Renal cortex interstitium (tissue), 15 donors: ENCODE results near the gene METAP1. TPM values are rescaled to one million over a fixed set of nuclear protein-coding genes. Genes with fewer than 3 reads are reported as not detected.

Source experiments
- DNase-seq, 11 donors: peaks; one replicate each; pipeline ENCODE4 v3.0.0-alpha.2; 2013; ENCODE audit warnings: low read depth in 9 of 11, low spot score in 4 of 11; ENCODE audit errors: extremely low read depth in 1 of 11
- long read RNA-seq, 16 experiments: transcript quantifications; one replicate each; lab custom pipeline, GENCODE V29; 2026
- polyA plus RNA-seq, 3 donors: library from polyadenylated mRNA; unstranded; fragments of 120-200 nt; gene quantifications; one replicate each; pipeline ENCODE4 v1.2.1, GENCODE V29; 2013; ENCODE audit not compliant: insufficient read length in 3 of 3

METAP1 gene
- 10 to 100 TPM; 62.3 to 84.1 (median 70.4) TPM for polyA plus RNA-seq
- long read RNA-seq, donor 1, transcript METAP1-201 (11 exons, 2,791 nt) = major isoform, 9 of 35 reads
- long read RNA-seq, donor 1, partial matches to known transcripts = 26 of 35 reads
- long read RNA-seq, donor 1, other reads (novel, unspliced or antisense) = 0 of 35 reads
- long read RNA-seq, donor 2, transcript METAP1-201 (11 exons, 2,791 nt) = major isoform, 10 of 10 reads
- long read RNA-seq, donor 2, partial matches to known transcripts = 0 of 10 reads
- long read RNA-seq, donor 2, other reads (novel, unspliced or antisense) = 0 of 10 reads
- long read RNA-seq, donor 3, transcript METAP1-201 (11 exons, 2,791 nt) = major isoform, 18 of 18 reads
- long read RNA-seq, donor 3, partial matches to known transcripts = 0 of 18 reads
- long read RNA-seq, donor 3, other reads (novel, unspliced or antisense) = 0 of 18 reads
- long read RNA-seq, donor 4, transcript METAP1-201 (11 exons, 2,791 nt) = major isoform, 11 of 439 reads
- long read RNA-seq, donor 4, partial matches to known transcripts = 299 of 439 reads
- long read RNA-seq, donor 4, other reads (novel, unspliced or antisense) = 129 of 439 reads
- long read RNA-seq, donor 5 = 0 reads
- long read RNA-seq, donor 6, transcript METAP1-201 (11 exons, 2,791 nt) = major isoform, 11 of 11 reads
- long read RNA-seq, donor 6, partial matches to known transcripts = 0 of 11 reads
- long read RNA-seq, donor 6, other reads (novel, unspliced or antisense) = 0 of 11 reads
- long read RNA-seq, donor 7, transcript METAP1-201 (11 exons, 2,791 nt) = major isoform, 15 of 15 reads
- long read RNA-seq, donor 7, partial matches to known transcripts = 0 of 15 reads
- long read RNA-seq, donor 7, other reads (novel, unspliced or antisense) = 0 of 15 reads
- long read RNA-seq, donor 8 = 0 reads
- long read RNA-seq, donor 9, transcript METAP1-201 (11 exons, 2,791 nt) = major isoform, 15 of 253 reads
- long read RNA-seq, donor 9, partial matches to known transcripts = 174 of 253 reads
- long read RNA-seq, donor 9, other reads (novel, unspliced or antisense) = 64 of 253 reads
- long read RNA-seq, donor 10, transcript METAP1-201 (11 exons, 2,791 nt) = major isoform, 10 of 17 reads
- long read RNA-seq, donor 10, partial matches to known transcripts = 7 of 17 reads
- long read RNA-seq, donor 10, other reads (novel, unspliced or antisense) = 0 of 17 reads
- long read RNA-seq, donor 11, transcript METAP1-201 (11 exons, 2,791 nt) = major isoform, 14 of 264 reads
- long read RNA-seq, donor 11, partial matches to known transcripts = 153 of 264 reads
- long read RNA-seq, donor 11, other reads (novel, unspliced or antisense) = 97 of 264 reads
- long read RNA-seq, donor 12, transcript METAP1-201 (11 exons, 2,791 nt) = major isoform, 7 of 7 reads
- long read RNA-seq, donor 12, partial matches to known transcripts = 0 of 7 reads
- long read RNA-seq, donor 12, other reads (novel, unspliced or antisense) = 0 of 7 reads
- long read RNA-seq, donor 13 = 0 reads
- long read RNA-seq, donor 14, transcript METAP1-201 (11 exons, 2,791 nt) = major isoform, 11 of 312 reads
- long read RNA-seq, donor 14, partial matches to known transcripts = 222 of 312 reads
- long read RNA-seq, donor 14, other reads (novel, unspliced or antisense) = 78 of 312 reads
- long read RNA-seq, donor 15, partial matches to known transcripts = 0 of 2 reads
- long read RNA-seq, donor 15, other reads (novel, unspliced or antisense) = 0 of 2 reads
- long read RNA-seq, donor 16, transcript METAP1-201 (11 exons, 2,791 nt) = major isoform, 35 of 884 reads
- long read RNA-seq, donor 16, partial matches to known transcripts = 844 of 884 reads
- long read RNA-seq, donor 16, other reads (novel, unspliced or antisense) = 5 of 884 reads

DNA sequence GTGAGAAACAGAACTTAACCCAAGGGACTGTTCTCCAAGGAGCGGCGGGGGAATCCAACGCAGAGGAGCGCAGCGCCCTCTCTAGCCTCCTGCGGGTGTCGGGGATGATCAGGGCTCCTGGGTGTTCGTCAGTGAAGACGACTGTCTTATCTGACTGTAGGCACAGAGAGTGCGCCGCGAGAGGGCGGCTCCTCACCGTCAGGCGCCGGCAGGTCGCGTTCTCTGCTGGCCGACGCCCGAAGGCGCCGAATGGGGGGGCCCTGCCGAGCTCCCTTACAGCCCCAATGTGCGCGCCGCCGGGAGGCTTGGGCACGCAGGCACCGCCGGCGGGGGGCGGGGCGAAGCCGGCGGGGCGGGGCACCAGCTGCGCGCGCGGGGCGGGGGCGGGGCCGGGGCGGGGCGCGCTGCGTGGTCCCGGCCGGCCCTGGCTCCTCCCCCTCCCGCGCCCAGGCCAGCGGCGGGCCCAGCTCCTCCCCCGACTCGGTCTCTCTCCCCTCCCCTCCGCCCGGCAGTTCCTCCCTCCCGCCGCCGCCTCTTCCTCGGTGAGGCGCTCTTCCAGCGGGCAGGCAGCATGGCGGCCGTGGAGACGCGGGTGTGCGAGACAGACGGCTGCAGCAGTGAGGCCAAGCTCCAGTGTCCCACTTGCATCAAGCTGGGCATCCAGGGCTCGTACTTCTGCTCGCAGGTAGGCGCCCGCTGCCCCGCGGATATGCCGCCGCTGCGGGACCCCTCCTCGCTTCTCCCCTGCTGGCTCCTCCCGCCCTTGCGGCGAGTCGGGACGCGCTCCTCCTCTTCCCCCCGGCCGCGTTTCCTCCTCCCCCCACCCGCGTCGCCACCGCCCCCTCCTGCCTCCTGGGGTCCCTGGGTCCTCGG is at the start of gene METAP1:
Gene METAP1 (plus strand): TSS at position 539 of the 873 bp plus-strand sequence. CDS start 33 bp downstream, at position 572.
- peak; percentile 74 to 90 (median 86) for DNase-seq

- DNase-seq = no peak
These were observed 49.2 kb upstream of the METAP1 start for GRCh38 chr4:98946359-98946758.

DNA sequence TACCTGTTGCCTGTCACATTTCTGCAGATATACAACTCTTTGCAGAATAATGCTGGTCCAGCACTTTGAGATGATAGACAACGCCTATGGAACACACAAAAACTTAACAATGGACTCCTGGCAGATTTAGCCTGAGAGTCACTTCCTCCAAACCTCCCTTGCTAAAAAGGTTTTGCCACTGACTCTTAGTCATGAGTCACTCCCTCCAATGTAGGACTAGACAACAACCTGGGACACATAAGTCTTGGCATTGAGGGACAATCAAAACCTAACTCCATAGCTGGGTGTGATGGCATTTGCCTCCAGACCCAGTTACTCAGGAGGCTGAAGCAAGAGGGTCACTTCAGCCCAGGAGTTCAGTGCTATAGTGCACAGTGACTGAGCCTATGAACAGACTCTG is 44.6 kb upstream of the METAP1 start:
- DNase-seq = no peak

DNA sequence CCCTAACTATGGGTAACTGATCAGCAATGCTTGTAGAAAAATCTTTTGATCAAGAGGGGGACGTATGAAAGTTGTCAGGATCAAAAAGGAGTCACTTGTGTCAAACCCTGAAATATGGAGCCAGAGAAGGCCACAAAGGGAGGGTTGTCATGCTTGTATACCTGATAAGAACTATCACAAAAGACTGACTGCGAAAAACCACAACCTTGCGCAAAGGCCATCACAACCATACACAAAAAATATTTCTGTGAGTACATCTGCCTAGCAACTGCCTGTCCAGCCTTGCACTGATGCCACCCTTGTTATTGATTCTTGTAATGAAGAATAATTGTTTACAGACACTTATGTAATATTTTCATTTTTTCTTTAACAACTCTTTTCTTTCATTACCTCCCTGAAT is 43.8 kb upstream of the METAP1 start:
- DNase-seq = no peak

DNA sequence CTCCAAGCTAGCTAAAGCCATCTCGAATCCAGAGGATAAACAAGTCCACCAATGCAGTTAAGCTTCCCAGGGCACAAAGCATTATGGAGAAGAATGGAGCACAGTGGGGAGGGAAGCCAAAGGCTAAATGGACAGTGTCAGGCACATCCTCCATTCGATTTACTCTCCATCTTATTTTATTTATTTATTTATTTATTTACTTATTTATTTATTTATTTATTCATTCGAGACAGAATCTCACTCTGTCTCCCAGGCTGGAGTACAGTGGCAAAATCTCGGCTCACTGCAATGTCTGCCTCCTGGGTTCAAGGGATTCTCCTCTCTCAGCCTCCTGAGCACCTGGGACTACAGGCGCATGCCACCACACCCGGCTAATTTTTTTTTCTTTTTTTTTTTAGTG is 40.3 kb upstream of the METAP1 start:
- DNase-seq = no peak

GRCh38 chr4:98958065-98958464 is 37.5 kb upstream of the METAP1 start:
- DNase-seq = no peak

- DNase-seq = no peak
These were observed 36.1 kb upstream of the METAP1 start for GRCh38 chr4:98959411-98959810.

GRCh38 chr4:98961770-98962169 is 33.8 kb upstream of the METAP1 start:
- DNase-seq = no peak

- no peak for DNase-seq
These were observed 31.7 kb upstream of the METAP1 start for GRCh38 chr4:98963538-98964433.

DNA sequence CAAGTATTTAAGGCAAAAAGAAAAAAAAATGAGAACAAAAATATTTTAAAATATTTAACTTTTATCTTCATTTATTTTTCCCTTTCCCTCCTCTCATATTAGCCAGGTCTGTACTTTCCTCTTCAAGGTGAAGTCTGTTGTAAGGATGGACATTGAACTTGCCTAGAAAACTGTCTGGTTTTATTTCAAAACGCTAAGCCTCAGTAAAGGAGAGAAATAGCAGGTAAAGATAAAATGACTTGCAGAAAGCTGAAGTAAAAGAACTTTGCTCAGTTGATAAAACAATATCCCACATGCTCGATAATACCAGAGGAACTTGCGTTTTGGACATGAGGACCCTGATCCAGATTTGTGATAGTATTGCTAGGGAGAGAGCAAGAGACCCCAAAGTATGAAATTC is 28.6 kb upstream of the METAP1 start:
- no peak for DNase-seq

DNA sequence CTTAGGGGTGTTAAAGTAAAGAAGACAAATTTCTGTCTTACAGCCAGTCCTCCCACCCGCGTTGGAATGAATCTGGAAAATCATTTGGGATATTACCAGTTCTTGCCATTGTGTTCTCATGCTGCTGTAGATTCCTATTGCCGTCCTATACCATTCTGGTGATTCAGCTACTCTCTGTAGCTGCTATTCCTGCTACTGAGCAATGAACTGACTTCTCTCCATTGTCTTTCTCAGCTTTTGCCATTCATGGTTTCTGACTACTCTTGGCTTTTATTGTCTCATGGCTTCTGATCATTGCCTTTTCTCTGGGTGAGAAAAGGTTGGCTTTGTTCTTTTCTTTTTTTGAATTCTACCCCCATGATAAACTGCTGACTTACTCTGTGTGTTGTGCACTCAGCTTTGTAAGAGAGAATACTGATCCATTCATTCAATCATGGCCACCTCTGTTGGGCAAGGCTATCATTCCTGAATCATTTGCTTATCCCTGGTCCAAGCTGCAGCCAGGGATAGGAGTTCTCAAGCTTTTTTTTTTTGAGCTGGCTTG is 27.7 kb upstream of the METAP1 start:
- no peak for DNase-seq

DNA sequence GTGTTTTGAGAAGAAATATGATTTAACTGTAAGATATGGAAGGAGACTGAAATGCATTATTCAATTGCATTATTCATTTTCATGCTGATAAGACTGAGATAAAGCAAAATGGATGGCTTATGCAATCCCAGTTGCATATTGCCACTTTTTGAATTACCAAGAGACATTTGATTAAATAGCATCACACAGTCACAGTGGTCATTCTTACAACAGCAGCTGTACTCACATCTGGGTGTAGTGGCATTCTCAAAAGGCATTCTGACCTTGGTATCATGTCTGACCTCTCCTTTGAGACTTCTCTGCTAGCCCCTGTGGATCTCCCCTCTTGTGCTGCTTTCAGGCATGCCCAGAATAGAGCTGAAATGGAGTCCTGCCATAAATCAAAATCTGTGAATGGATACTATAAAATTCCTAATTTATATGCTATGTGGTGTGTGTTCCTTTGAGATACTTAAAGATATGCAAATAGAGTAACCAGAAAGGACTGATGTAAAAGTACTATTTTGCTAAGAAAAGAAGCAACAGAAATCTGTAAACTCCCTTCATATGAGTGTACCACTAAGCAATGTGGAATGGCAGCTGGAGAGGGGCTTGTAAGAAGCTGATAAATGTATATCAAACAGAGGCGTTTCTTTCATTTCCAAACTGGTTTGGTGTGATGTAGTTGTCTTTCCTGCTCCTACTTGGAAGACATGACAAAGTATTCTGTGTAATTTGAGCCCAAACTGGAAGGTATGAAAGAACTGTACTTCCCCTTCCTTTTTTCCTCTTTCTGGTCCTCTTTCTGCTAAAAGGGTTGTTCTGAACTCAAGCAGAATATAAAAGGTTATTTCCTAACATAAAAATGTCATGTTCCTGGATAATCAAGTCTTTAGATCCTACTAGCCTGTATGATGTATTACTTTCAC is 25.4 kb upstream of the METAP1 start:
- DNase-seq = no peak

GRCh38 chr4:98976716-98977115 is 18.8 kb upstream of the METAP1 start:
- no peak for DNase-seq

DNA sequence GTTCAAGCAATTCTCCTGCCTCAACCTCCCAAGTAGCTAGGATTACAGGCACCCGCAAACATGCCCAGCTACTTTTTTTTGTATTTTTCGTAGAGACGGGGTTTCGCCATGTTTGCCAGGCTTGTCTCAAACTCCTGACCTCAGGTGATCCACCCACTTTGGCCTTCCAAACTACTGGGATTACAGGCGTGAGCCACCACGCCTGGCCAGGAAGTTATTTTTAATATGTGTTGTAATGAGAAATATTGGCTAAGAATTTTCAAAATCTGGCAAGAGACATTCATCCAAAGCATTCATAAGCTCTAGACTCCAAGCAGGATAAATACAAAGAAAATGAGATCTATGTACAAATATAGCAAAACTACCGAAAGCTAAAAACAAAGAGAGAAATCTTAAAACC is 18.0 kb upstream of the METAP1 start:
- no peak for DNase-seq

DNA sequence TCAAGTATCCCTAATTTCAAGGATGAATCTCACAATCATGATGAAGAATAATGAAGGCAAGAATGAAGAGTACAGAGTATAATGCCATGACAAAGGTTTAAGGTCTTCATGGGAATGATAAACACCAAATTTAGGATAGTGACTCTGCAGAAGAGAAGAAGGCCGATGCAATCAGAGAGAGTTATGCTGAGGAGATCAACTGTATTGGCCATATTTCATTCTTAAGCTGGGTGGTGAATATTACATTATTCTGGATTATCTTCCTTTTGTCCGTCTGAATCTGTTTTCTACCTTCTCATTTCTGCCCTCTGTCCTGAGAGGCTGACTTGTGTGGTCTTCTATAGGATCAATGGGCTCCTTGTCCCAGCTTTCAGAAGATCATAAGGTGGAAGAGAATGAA is 7.8 kb upstream of the METAP1 start:
- DNase-seq = no peak
